Retina (tissue), 1 donor: ENCODE data around the gene CHRNA9.
"Not testable (repeated sequence)": the region's sequence is repeated elsewhere in the genome, so short reads cannot be mapped to it uniquely, and the experiment has no call there.

ENCODE experiments used
- DNase-seq: peaks from one replicate; pipeline ENCODE4 v3.0.0-alpha.2; 2016

Gene CHRNA9

GRCh38 chr4:40334591-40335524 lies at the start of gene CHRNA9:
TSS of gene CHRNA9 (plus strand) at chr4:40335333. CDS start at chr4:40335468, 135 bp downstream.
- DNase-seq: no peak

GRCh38 chr4:40285692-40286091 lies 49.4 kb upstream of the CHRNA9 start:
- DNase-seq: no peak

- no peak for DNase-seq
These were observed 46.6 kb upstream of the CHRNA9 start for GRCh38 chr4:40288566-40288965.

- DNase-seq: no peak
These were observed 45.6 kb upstream of the CHRNA9 start for GRCh38 chr4:40289366-40290188.

DNA sequence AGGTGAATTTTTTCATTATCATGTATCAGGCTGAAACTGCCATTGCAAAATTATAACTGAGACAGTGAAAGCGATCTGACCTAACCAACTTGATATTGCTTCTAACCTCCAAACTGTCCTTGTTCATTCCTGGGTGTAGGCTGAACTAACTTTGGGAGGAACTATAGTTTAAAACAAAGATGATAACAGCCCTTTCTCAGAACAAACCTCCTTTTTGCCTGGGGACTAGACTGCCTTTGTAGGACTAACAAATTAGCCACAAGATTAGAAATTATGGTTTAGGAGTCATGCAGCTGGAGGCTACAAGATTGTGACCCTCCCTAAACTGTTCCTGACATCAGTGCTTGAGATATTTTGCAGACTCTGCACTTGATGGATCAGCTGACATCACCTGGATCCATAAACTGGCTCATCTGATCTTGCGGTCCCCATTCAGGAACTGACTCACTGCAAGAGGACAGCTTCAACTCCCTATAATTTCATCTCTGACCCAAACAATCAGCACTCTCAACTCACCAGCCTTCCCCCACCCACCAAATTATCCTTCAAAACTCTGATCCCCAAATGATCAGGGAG lies 44.4 kb upstream of the CHRNA9 start:
- DNase-seq: not testable (repeated sequence)

GRCh38 chr4:40292313-40292759 lies 42.8 kb upstream of the CHRNA9 start:
- no peak for DNase-seq

- DNase-seq: no peak
These were observed 40.8 kb upstream of the CHRNA9 start for GRCh38 chr4:40294339-40294738.

DNA sequence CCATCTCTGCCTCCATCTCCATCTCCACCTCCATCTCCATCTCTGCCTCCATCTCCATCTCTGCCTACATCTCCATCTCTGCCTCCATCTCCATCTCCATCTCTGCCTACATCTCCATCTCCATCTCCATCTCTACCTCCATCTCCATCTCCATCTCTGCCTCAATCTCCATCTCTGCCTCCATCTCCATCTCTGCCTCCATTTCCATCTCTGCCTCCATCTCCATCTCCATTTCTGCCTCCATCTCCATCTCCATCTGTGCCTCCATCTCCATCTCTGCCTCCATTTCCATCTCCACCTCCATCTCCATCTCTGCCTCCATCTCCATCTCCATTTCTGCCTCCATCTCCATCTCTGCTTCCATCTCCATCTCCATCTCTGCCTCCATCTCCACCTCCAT lies 40.1 kb upstream of the CHRNA9 start:
- DNase-seq: not testable (repeated sequence)

DNA sequence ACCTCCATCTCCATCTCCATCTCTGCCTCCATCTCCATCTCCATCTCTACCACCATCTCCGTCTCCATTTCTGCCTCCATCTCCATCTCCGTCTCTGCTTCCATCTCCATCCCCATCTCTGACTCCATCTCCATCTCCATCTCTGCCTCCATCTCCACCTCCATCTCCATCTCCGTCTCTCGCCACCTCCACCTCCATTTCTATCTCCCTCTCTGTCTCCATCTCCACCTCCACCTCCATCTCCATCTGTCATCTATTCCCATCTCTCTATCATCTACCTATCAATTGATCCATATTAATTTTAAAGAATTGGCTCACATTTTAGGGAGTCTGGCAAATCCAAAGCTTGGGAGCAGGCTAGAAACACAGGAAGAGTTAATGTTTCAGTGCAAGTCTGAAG lies 39.6 kb upstream of the CHRNA9 start:
- no peak for DNase-seq

- no peak for DNase-seq
These were observed 36.0 kb upstream of the CHRNA9 start for GRCh38 chr4:40299126-40299525.

- no peak for DNase-seq
These were observed 35.3 kb upstream of the CHRNA9 start for GRCh38 chr4:40299811-40300292.

DNA sequence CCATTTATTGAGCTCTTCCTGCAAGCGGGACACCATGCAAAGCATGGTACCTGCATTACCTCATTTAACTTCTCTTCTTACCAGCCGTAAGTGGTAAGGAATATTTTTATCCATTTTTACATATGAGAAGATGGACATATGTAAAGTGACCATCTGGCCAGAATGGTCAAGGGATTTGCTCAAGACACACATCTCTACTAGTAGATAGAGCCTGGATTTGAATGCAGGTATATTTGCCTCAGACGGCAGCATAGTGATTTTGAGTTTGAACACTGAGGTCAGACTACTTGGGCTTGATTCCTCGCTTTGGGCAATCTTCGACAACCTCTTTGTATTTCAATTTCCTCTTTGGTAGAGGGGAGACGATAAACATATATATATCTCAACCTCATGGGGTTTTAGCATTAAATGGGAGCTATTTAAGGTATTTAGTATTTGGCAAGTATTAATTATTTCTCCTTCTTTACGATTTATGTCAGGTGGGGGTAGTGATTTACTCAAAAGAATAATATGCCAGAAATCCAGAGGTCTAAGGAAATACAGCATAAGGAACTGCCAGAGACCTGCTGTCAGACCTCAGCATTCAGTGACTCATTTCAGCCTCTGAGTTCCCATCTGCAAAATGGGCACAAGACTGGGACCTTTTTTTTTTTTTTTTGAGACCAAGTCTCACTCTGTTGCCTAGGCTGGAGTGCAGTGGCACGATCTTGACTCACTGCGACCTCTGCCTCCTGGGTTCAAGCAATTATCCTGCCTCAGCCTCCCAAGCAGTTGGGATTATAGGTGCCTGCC lies 34.6 kb upstream of the CHRNA9 start:
- DNase-seq: no peak

- no peak for DNase-seq
These were observed 33.5 kb upstream of the CHRNA9 start for GRCh38 chr4:40301603-40302002.

GRCh38 chr4:40303751-40304150 lies 31.4 kb upstream of the CHRNA9 start:
- no peak for DNase-seq

DNA sequence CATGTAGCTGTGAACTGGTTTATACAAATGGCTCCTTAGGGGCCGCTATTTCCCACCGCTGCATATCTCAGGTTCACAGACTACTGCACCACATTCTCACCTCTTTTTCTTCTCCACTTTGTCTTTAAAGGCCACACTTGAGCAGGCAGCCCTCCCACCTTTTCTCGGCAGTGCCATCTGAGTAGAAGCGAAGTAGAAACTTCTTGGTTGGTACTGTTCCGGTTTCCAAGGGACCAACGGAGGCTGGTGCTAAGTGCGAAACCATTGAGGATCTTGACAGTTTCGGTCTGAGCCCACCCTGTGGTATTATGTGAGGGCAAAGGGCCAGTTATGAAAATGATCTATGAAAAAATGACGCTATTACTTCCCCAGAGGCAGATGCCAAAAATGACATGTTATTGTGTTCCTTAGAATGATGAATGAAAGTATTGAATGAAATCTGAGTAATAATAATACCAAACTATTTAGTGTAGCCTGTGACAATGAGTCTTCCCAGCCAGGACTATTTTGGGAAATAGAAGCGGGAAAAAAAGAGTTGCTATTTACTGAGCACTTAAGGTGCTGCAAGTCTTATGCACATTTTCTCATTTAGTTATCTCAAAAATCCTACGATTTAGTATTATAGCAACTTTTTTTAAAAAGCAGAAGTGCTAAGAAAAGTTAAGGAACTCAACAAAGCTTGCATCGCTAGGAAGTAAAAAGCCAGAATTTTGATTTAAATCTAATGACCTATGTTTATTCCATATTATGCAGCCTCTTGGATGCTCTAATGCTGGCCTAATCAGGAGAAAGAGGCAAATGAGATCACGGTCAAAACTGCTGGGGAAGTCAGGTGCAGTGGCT lies 29.6 kb upstream of the CHRNA9 start:
- DNase-seq: no peak

- DNase-seq: no peak
These were observed 28.9 kb upstream of the CHRNA9 start for GRCh38 chr4:40306226-40306625.

DNA sequence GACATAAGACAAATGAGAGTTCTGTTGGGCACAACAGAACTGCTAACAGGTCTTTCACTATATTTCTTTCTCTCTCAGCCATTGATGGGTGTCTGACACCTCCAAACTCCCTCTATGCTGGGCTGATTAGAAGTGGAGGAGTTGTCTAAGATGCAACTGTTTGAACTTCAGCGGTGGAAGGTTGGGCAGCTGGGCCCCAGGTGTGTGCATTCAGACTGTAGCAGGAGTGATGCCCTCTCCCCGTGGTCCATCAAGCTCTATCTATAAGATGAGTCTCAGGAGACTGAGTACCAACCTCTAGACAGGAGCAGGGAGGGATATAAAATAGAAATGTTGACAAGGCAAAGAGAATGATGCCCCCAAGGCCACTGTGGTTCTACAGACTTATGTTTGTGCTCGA lies 28.2 kb upstream of the CHRNA9 start:
- DNase-seq: no peak

GRCh38 chr4:40307627-40308497 lies 27.3 kb upstream of the CHRNA9 start:
- DNase-seq: no peak

- no peak for DNase-seq
These were observed 26.5 kb upstream of the CHRNA9 start for GRCh38 chr4:40308528-40309122.

- DNase-seq: peak; percentile 84
These were observed 25.8 kb upstream of the CHRNA9 start for GRCh38 chr4:40309250-40309774.
